GM10266 (cell line): Measurements from ENCODE around the gene FBXW2.

Experiments used
- DNase-seq: peaks from one replicate; pipeline ENCODE4 v3.0.0; 2012; ENCODE audit errors: extremely low spot score
- TF ChIP-seq, protein P1 (sequence below): IDR thresholded peaks from 2 replicates; pipeline ENCODE4 v1.5.1; 2012; ENCODE audit warnings: mild to moderate bottlenecking, low read depth; ENCODE audit not compliant: control insufficient read depth, insufficient read depth; ENCODE audit errors: missing control alignments

FBXW2 gene

GRCh38 chr9:120792898-120793765 is at the start of gene FBXW2:
Gene FBXW2, minus strand, starts transcription at chr9:120793416. Its CDS starts 5,158 bp downstream, at chr9:120788258.
- TF ChIP-seq, protein P1, sequence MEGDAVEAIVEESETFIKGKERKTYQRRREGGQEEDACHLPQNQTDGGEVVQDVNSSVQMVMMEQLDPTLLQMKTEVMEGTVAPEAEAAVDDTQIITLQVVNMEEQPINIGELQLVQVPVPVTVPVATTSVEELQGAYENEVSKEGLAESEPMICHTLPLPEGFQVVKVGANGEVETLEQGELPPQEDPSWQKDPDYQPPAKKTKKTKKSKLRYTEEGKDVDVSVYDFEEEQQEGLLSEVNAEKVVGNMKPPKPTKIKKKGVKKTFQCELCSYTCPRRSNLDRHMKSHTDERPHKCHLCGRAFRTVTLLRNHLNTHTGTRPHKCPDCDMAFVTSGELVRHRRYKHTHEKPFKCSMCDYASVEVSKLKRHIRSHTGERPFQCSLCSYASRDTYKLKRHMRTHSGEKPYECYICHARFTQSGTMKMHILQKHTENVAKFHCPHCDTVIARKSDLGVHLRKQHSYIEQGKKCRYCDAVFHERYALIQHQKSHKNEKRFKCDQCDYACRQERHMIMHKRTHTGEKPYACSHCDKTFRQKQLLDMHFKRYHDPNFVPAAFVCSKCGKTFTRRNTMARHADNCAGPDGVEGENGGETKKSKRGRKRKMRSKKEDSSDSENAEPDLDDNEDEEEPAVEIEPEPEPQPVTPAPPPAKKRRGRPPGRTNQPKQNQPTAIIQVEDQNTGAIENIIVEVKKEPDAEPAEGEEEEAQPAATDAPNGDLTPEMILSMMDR: no peak
- peak; percentile 92 for DNase-seq

- DNase-seq: no peak
- TF ChIP-seq, protein P1: no peak
Measured at GRCh38 chr9:120841930-120842684, 48.9 kb upstream of the FBXW2 start.

DNA sequence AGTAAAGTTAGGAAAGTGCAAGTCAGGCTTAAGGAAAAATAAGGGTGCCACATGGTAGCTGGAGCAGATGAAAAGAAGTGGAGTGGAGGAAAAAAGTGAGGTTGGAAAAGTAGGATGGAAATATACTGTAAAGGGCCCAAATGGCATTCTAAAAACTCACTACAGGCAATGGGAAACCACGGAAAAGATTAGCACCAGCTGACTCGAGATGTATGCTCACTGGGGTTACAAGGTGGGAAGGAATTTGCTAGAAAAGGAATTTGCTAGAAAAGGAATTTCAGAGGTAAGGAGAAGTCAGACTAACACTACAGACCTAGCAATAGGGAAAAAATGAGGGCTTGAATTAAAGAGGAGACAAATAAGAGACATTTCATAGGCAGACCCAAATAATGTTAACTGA is 45.9 kb upstream of the FBXW2 start:
- no peak for DNase-seq
- TF ChIP-seq, protein P1: no peak

DNA sequence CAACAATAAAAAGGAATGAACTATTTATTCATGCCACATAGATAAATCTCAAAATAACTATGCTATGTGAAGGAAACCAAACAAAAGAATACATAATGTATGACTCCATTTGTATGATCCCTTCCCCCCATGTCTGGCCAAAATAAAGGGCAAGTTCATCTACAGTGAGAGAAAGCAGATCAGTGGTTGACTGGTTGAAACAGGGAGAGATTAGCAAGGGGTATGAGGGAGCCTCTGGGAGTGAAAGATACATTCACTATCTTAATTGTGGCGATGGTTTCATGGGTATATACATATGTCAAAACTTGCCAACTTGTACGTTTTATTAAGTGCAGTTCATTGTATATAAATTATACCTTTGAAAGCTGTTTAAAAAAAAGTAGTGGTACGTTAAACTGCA is 44.7 kb upstream of the FBXW2 start:
- no peak for DNase-seq
- TF ChIP-seq, protein P1: no peak

DNA sequence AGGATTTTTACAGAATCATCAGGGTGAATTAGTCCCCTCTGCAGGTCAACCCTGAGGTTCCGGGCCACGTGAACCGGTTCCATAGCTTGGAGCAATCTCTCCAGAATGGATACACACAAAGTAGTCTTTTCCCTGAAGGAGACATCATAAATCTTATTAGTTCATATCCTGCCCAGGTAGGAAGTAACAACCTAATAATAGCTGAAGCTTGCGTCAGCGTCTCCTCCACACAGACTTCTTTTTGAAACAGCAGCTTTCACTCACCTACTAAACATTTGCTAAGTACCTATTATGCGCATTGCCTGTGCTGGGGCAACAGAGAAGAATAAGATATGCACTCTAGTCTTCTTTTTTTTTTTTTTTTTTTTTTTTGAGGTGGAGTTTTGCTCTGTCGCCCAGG is 40.1 kb upstream of the FBXW2 start:
- no peak for DNase-seq

DNA sequence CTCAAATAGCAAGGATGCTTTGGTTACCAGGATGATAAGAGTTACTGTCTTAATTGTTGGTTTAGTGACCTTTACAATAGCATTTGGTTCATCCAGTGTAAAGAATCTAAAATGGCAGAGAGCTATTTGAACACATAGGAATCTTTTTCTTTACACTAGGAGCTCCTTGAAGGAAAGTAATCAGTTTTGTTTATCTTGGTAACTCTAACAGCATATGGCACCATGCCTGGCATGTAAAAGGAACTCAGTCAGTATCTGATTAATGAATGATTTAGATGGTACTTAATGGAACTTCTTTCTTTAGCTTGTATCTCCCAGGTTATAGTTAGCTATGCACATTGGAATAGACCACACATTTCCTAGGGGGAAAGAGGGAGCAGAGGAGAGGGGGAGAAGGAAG is 39.6 kb upstream of the FBXW2 start:
- no peak for DNase-seq

More for the DNA sequence above, 40.1 kb upstream of the FBXW2 start:
- TF ChIP-seq, protein P1: no peak

More for the DNA sequence above, 39.6 kb upstream of the FBXW2 start:
- TF ChIP-seq, protein P1: no peak
